Vagina (tissue), 2 donors: ENCODE results near the gene CACNA1C. TPM values are rescaled to one million over a fixed set of nuclear protein-coding genes. Genes with fewer than 3 reads are reported as not detected.

Experiments
- DNase-seq, 2 donors: peaks; one replicate each; pipeline ENCODE4 v3.0.0-alpha.2; 2017; ENCODE audit errors: extremely low spot score in 2 of 2
- H3K27ac ChIP-seq: fragments of 200-600 bp; sonication (generic); one replicate; pipeline ENCODE4 v1.5.1; 2019
- H3K27me3 ChIP-seq: fragments of 200-600 bp; sonication (generic); one replicate; pipeline ENCODE4 v1.5.1; 2019
- H3K36me3 ChIP-seq, 2 donors: fragments of 200-600 bp; sonication (generic); one replicate each; pipeline ENCODE4 v1.5.1; 2017 to 2019
- H3K4me1 ChIP-seq: fragments of 200-600 bp; sonication (generic); one replicate; pipeline ENCODE4 v1.5.1; 2019
- H3K4me3 ChIP-seq, 2 donors: fragments of 200-600 bp; sonication (generic); 1 replicate in 1 of 2; 2 replicates in 1 of 2; pipeline ENCODE4 v1.5.1; 2016 to 2019
- H3K9me3 ChIP-seq: fragments of 200-600 bp; sonication (generic); one replicate; pipeline ENCODE4 v1.5.1; 2019
- POLR2A ChIP-seq, 2 donors: fragments of 450-650 bp; IDR thresholded peaks; one replicate each; pipeline ENCODE4 v1.6.1; 2017; ENCODE audit warnings: antibody characterized with exemption in 2 of 2, mild to moderate bottlenecking in 2 of 2, moderate library complexity in 2 of 2
- POLR2AphosphoS5 ChIP-seq, 2 donors: sonication (generic); formaldehyde crosslinking; IDR thresholded peaks; one replicate each; pipeline ENCODE4 v1.9.0; 2017; ENCODE audit warnings: antibody characterized with exemption in 2 of 2, mild to moderate bottlenecking in 2 of 2, low read depth in 1 of 2; ENCODE audit not compliant: insufficient read depth in 1 of 2
- intact Hi-C: fragments of 100-400 bp; cut with DNase I; formaldehyde crosslinking; loops from one replicate; pipeline ENCODE4 v1.15.1; 2023
- total RNA-seq: library from RNA; depleted of rRNA; stranded (reverse); fragments of >200 nt; gene quantifications from one replicate; pipeline ENCODE4 v1.2.3, GENCODE V29; 2016
- TF ChIP-seq, protein P1 (sequence below), 3 experiments: fragments of 450-650 bp in 2 of 3; fragments of 200-600 bp in 1 of 3; sonication (generic) in 1 of 3; IDR thresholded peaks; one replicate each; pipeline ENCODE4 v1.5.1; 2017 to 2019; ENCODE audit warnings: antibody characterized with exemption in 3 of 3, mild to moderate bottlenecking in 2 of 3, moderate library complexity in 2 of 3

The CACNA1C gene
- total RNA-seq, 1 donor from 2014 or later, result 9.8 TPM

DNA sequence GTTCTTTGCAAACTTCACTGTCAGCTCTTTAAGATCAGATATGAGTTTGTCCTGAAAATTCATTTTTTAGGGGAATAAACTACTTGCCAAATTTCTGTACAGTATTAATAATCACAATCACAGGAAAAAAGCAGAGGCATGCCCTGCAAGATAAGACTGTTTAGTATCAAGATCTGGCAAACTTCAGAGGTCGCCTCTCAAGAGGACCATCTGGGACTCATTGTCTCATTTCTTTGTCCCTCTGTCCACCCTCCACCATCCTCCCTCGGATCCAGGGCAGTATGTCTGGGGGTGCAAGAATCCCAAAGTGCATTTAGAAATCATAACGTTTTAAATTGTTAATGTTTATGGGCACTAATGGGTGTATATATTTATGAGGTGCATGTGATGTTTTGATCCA is 509.6 kb downstream of the CACNA1C start:
- TF ChIP-seq POLR2A (IDR thresholded peaks at IDR 0.05) (no peak), POLR2AphosphoS5 (IDR thresholded peaks at IDR 0.05; ENCODE audit: insufficient read depth in 1 of 2, low read depth in 1 of 2) (no peak)
- TF ChIP-seq, protein P1, sequence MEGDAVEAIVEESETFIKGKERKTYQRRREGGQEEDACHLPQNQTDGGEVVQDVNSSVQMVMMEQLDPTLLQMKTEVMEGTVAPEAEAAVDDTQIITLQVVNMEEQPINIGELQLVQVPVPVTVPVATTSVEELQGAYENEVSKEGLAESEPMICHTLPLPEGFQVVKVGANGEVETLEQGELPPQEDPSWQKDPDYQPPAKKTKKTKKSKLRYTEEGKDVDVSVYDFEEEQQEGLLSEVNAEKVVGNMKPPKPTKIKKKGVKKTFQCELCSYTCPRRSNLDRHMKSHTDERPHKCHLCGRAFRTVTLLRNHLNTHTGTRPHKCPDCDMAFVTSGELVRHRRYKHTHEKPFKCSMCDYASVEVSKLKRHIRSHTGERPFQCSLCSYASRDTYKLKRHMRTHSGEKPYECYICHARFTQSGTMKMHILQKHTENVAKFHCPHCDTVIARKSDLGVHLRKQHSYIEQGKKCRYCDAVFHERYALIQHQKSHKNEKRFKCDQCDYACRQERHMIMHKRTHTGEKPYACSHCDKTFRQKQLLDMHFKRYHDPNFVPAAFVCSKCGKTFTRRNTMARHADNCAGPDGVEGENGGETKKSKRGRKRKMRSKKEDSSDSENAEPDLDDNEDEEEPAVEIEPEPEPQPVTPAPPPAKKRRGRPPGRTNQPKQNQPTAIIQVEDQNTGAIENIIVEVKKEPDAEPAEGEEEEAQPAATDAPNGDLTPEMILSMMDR (IDR thresholded peaks at IDR 0.05), result no peak
- H3K27ac ChIP-seq, result no peak overlapping the region
- DNase-seq, result no peak
- H3K27me3 ChIP-seq, result no peaks in the 10 kb centered on the region
- intact Hi-C loops, result no loop called here
- no peaks in the 10 kb centered on the region for H3K9me3 ChIP-seq
- H3K4me3 ChIP-seq, result no peak overlapping the region
- no peaks in the 10 kb centered on the region for H3K4me1 ChIP-seq
- H3K36me3 ChIP-seq, result no peaks in the 10 kb centered on the region

- intact Hi-C loops, result no loop called here
Observed at GRCh38 chr12:2563709-2564108, 510.9 kb downstream of the CACNA1C start.

DNA sequence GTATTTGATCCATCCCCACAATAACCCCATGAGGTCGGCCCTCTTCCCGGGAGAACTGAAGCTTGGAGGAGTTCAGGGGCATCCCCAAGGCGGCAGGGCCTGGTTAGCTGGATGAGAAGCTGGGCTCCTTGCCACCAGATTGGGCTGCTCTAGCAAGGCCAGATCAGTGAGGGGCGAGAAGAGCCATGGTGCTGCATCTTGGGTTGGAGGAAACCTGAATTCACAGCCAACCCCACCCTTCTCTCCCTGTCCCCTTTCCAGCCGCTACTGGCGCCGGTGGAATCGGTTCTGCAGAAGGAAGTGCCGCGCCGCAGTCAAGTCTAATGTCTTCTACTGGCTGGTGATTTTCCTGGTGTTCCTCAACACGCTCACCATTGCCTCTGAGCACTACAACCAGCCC is 513.4 kb downstream of the CACNA1C start:
- no peak for TF ChIP-seq POLR2AphosphoS5 (IDR thresholded peaks at IDR 0.05; ENCODE audit: insufficient read depth in 1 of 2, low read depth in 1 of 2)
- TF ChIP-seq, protein P1 (IDR thresholded peaks at IDR 0.05), result no peak
- no peak for TF ChIP-seq POLR2A (IDR thresholded peaks at IDR 0.05)
- DNase-seq, result no peak
- no peaks in the 10 kb centered on the region for H3K4me1 ChIP-seq
- no peak overlapping the region for H3K4me3 ChIP-seq
- intact Hi-C loops, result no loop called here
- no peaks in the 10 kb centered on the region for H3K27me3 ChIP-seq
- H3K9me3 ChIP-seq, result no peaks in the 10 kb centered on the region
- no peak overlapping the region for H3K27ac ChIP-seq
- H3K36me3 ChIP-seq, result no peaks in the 10 kb centered on the region

More at GRCh38 chr12:2563709-2564108, 510.9 kb downstream of the CACNA1C start:
- no peak overlapping the region for H3K4me3 ChIP-seq
- H3K9me3 ChIP-seq, result no peaks in the 10 kb centered on the region
- H3K36me3 ChIP-seq, result no peaks in the 10 kb centered on the region
- no peak for DNase-seq
- H3K27me3 ChIP-seq, result no peaks in the 10 kb centered on the region
- no peak overlapping the region for H3K27ac ChIP-seq
- H3K4me1 ChIP-seq, result no peaks in the 10 kb centered on the region
- no peak for TF ChIP-seq POLR2A (IDR thresholded peaks at IDR 0.05)
- no peak for TF ChIP-seq POLR2AphosphoS5 (IDR thresholded peaks at IDR 0.05; ENCODE audit: insufficient read depth in 1 of 2, low read depth in 1 of 2)
- TF ChIP-seq, protein P1 (IDR thresholded peaks at IDR 0.05), result no peak

DNA sequence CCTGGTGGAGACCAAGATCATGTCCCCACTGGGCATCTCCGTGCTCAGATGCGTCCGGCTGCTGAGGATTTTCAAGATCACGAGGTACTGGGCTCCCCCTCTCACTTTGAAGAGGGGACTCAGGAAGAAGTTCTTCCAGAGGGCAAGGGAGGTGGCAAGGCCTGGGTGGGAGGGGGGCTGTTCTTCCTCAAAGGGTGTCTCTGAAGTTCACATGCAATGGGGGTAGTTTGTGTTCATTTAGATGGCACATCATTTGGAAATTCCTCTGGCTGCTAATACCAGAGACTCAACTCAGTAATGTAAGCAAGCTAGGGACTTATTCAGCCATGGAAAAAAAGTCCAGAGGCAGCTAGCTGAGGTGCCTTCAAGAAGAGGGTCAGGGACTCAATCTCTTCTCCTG is 514.9 kb downstream of the CACNA1C start:
- H3K27ac ChIP-seq, result no peak overlapping the region
- H3K4me1 ChIP-seq, result no peaks in the 10 kb centered on the region
- TF ChIP-seq, protein P1 (IDR thresholded peaks at IDR 0.05), result no peak
- TF ChIP-seq POLR2AphosphoS5 (IDR thresholded peaks at IDR 0.05; ENCODE audit: insufficient read depth in 1 of 2, low read depth in 1 of 2), result no peak
- TF ChIP-seq POLR2A (IDR thresholded peaks at IDR 0.05), result no peak
- no peaks in the 10 kb centered on the region for H3K27me3 ChIP-seq
- no peaks in the 10 kb centered on the region for H3K9me3 ChIP-seq
- no peak for DNase-seq
- H3K4me3 ChIP-seq, result no peak overlapping the region
- no peaks in the 10 kb centered on the region for H3K36me3 ChIP-seq
- intact Hi-C loops, result no loop called here

GRCh38 chr12:2570562-2570961 is 517.8 kb downstream of the CACNA1C start:
- Histone ChIP-seq H3K4me1 (no peaks in the 10 kb centered on the region), H3K9me3 (no peaks in the 10 kb centered on the region), H3K27ac (no peak overlapping the region), H3K36me3 (no peaks in the 10 kb centered on the region), H3K27me3 (no peaks in the 10 kb centered on the region), H3K4me3 (no peak overlapping the region)
- no peak for DNase-seq
- intact Hi-C loops, result no loop called here
- TF ChIP-seq POLR2AphosphoS5 (IDR thresholded peaks at IDR 0.05; ENCODE audit: insufficient read depth in 1 of 2, low read depth in 1 of 2) (no peak), POLR2A (IDR thresholded peaks at IDR 0.05) (no peak)
- TF ChIP-seq, protein P1 (IDR thresholded peaks at IDR 0.05), result no peak
